ENCODE measurements around the gene RDX. TPM values are rescaled to one million over a fixed set of nuclear protein-coding genes. Genes with fewer than 3 reads are reported as not detected.

The RDX gene
- total and polyA plus RNA-seq, 9 of the 15 experiments (the other 6 are each of a cell fraction or from before 2014, with no cell fraction given): 35.6 to 62.1 (median 54.3) TPM

DNA sequence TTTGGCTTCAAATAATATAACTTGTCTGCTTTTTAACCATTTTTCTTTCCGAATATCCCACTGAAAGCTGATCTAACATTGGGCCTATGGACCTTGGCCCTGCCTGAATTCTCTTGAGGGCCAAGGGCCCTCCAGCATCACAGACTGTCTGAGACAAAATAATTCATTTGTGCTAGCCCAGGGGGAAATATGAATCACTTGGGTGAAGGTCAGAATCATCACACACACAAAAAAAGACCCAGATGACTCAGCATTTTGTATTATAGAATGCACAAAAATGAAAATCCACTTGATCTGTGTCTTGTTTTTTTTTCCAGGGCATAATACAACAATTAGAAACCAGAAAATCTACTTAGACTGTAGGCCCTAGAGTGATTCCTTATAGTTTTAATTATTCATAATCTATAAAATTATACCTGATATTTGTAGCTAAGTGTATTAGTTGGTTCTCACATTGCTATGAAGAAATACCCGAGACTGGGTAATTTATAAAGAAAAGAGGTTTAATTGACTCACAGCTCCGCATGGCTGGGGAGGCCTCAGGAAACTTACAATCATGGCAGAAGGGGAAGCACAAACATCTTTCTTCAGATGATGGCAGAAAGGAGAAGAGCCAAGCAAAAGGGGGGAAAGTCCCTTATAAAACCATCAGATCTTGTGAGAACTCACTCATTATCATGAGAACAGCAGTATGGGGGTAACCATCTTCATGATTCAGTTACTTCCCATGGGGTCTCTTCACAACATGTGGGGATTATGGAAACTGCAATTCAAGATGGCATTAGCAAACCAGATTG is 15.6 kb upstream of the RDX start (continued):
- peak; percentile 38; the same call in 1 of the 2 replicates for TF ChIP-seq JUND (IDR thresholded peaks at IDR 0.05; ENCODE audit: borderline replicate concordance, low read depth, low read length)
- TF ChIP-seq JUND (tag; IDR thresholded peaks at IDR 0.05; ENCODE audit: borderline replicate concordance, low read depth, low read length): peak; percentile 19; the same call in 1 of the 3 replicates
- TF ChIP-seq SMARCA4 (IDR thresholded peaks at IDR 0.05): 0 out of 2 replicates have a peak, but pooled peaks have one; percentile 17
- no peak for TF ChIP-seq THRAP3 (IDR thresholded peaks at IDR 0.05; ENCODE audit: borderline replicate concordance)
- peak; percentile 38 for TF ChIP-seq ARID1B (IDR thresholded peaks at IDR 0.05)
- no peak for TF ChIP-seq XRCC3 (IDR thresholded peaks at IDR 0.05)
- TF ChIP-seq MAFG (tag; conservative IDR thresholded peaks at IDR 0.05): peak; percentile 96
- no peak for TF ChIP-seq NFYB (IDR thresholded peaks at IDR 0.05; ENCODE audit: extremely low read depth, insufficient read length)
- TF ChIP-seq PPARD (CRISPR knock-in tag; IDR thresholded peaks at IDR 0.05): no peak
- no peak for TF ChIP-seq CBFB (CRISPR knock-in tag; IDR thresholded peaks at IDR 0.05)
- no peak for TF ChIP-seq YY1 (IDR thresholded peaks at IDR 0.05; ENCODE audit: borderline replicate concordance in 1 of 3, control insufficient read depth in 1 of 3, extremely low read depth in 1 of 3, insufficient read depth in 3 of 3, insufficient read length in 1 of 3, insufficient replicate concordance in 2 of 3, low read depth in 1 of 3, low read length in 2 of 3)
- TF ChIP-seq, protein P1, sequence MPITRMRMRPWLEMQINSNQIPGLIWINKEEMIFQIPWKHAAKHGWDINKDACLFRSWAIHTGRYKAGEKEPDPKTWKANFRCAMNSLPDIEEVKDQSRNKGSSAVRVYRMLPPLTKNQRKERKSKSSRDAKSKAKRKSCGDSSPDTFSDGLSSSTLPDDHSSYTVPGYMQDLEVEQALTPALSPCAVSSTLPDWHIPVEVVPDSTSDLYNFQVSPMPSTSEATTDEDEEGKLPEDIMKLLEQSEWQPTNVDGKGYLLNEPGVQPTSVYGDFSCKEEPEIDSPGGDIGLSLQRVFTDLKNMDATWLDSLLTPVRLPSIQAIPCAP (CRISPR knock-in tag; IDR thresholded peaks at IDR 0.05; ENCODE audit: borderline replicate concordance): no peak
- TF ChIP-seq, protein P2, sequence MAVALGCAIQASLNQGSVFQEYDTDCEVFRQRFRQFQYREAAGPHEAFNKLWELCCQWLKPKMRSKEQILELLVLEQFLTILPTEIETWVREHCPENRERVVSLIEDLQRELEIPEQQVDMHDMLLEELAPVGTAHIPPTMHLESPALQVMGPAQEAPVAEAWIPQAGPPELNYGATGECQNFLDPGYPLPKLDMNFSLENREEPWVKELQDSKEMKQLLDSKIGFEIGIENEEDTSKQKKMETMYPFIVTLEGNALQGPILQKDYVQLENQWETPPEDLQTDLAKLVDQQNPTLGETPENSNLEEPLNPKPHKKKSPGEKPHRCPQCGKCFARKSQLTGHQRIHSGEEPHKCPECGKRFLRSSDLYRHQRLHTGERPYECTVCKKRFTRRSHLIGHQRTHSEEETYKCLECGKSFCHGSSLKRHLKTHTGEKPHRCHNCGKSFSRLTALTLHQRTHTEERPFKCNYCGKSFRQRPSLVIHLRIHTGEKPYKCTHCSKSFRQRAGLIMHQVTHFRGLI (CRISPR knock-in tag; IDR thresholded peaks at IDR 0.05): no peak
- TF ChIP-seq NONO (IDR thresholded peaks at IDR 0.05; ENCODE audit: low read depth in 2 of 2, low read length in 1 of 2): no peak
- peak; percentile 90 for TF ChIP-seq NFE2 (IDR thresholded peaks at IDR 0.05; ENCODE audit: low read depth)
- TF ChIP-seq NFE2L1 (tag; IDR thresholded peaks at IDR 0.05; ENCODE audit: borderline replicate concordance, low read depth): peak; percentile 91
- no peak for TF ChIP-seq ILF3 (IDR thresholded peaks at IDR 0.05; ENCODE audit: borderline replicate concordance)
- TF ChIP-seq BACH1 (tag; IDR thresholded peaks at IDR 0.05): peak; percentile 73
- TF ChIP-seq ZNF436 (CRISPR knock-in tag; IDR thresholded peaks at IDR 0.05): no peak
- TF ChIP-seq ZNF197 (CRISPR knock-in tag; IDR thresholded peaks at IDR 0.05; ENCODE audit: low read depth): no peak
- no peak for TF ChIP-seq ZNF3 (CRISPR knock-in tag; IDR thresholded peaks at IDR 0.05)
- TF ChIP-seq ZNF316 (IDR thresholded peaks at IDR 0.05): peak; percentile 97

Data from K562 (cell line).